K562 (cell line): Measurements from ENCODE around the gene LMBR1. TPM values are rescaled to one million over a fixed set of nuclear protein-coding genes. Genes with fewer than 3 reads are reported as not detected.

Experiments used
- ATAC-seq: fragments of 200-7000 bp; cut with Tn5 transposase; 3 replicates; pipeline ENCODE4 v1.9.1; 2020; ENCODE audit warnings: moderate library complexity
- BruUV-seq: library from RNA; stranded (reverse); fragments of 400-500 nt; replicated peaks from 2 replicates; lab custom pipeline; 2021; lab: Mats Ljungman, UMichigan
- CTCF ChIA-PET: fragments of 300-600 bp; formaldehyde crosslinking; extraction: SDS; loops from one replicate; lab custom pipeline; 2021; ENCODE audit warnings: low intra/inter-chr PET ratio; lab: Yijun Ruan, JAX
- POLR2A ChIA-PET: fragments of 300-600, 350-650 bp; sonication (Branson Sonifier 250); formaldehyde crosslinking; extraction: SDS; loops from one replicate; lab custom pipeline; 2021; ENCODE audit warnings: antibody characterized with exemption, inconsistent platforms; lab: Yijun Ruan, JAX
- DNase-seq, 4 experiments: peaks; one replicate each; pipeline versions ENCODE4 v3.0.0 to v3.0.0-alpha.2; 2011 to 2018; ENCODE audit warnings: low spot score in 3 of 4, mixed read lengths in 3 of 4; ENCODE audit errors: extremely low read depth in 1 of 4
- FAIRE-seq: peaks from 2 replicates; lab custom pipeline; 2011; peaks lifted over from hg19 to GRCh38; lab: Jason Lieb, UNC
- H2AFZ ChIP-seq: 2 replicates; pipeline ENCODE4 v1.6.0; 2011; ENCODE audit warnings: low read depth, low read length, control low read depth, inconsistent platforms
- H3K27ac ChIP-seq: fragments of 200-600 bp; 3 replicates; pipeline ENCODE4 v1.8.0; 2011; ENCODE audit warnings: low read depth, mild to moderate bottlenecking, control low read depth, inconsistent platforms, low read length, moderate library complexity, mixed read lengths; ENCODE audit errors: extremely low read depth
- H3K27me3 ChIP-seq, 2 experiments: fragments of 300-600 bp in 1 of 2; 2 replicates in 1 of 2; 3 replicates in 1 of 2; pipeline versions ENCODE4 v1.6.0 to v1.8.0; 2011; ENCODE audit warnings: inconsistent platforms in 2 of 2, low read length in 2 of 2, mild to moderate bottlenecking in 1 of 2, mixed read lengths in 1 of 2, moderate library complexity in 1 of 2; ENCODE audit not compliant: control insufficient read depth in 2 of 2, insufficient read depth in 2 of 2
- H3K36me3 ChIP-seq: fragments of 300-600 bp; 3 replicates; pipeline ENCODE4 v1.8.0; 2011; ENCODE audit warnings: mild to moderate bottlenecking, low read length, inconsistent platforms; ENCODE audit not compliant: control insufficient read depth, insufficient read depth
- H3K4me1 ChIP-seq, 2 experiments: fragments of 200-600 bp in 1 of 2; replicated peaks in 1 of 2; 2 replicates in 1 of 2; 3 replicates in 1 of 2; pipeline versions ENCODE4 v1.5.1 to v1.8.0; 2011; ENCODE audit warnings: inconsistent platforms in 2 of 2, low read length in 2 of 2, mild to moderate bottlenecking in 1 of 2, mixed read lengths in 1 of 2, moderate library complexity in 1 of 2; ENCODE audit not compliant: control insufficient read depth in 2 of 2, insufficient read depth in 2 of 2
- H3K4me2 ChIP-seq: 2 replicates; pipeline ENCODE4 v1.6.1; 2011; ENCODE audit warnings: low read length, control low read depth, inconsistent platforms, mixed read lengths; ENCODE audit not compliant: insufficient read depth
- H3K4me3 ChIP-seq: fragments of 200-600 bp; sonication (generic), shearing (Covaris generic); 2 replicates; pipeline ENCODE4 v1.5.1; 2016; ENCODE audit warnings: control low read depth, inconsistent platforms
- H3K79me2 ChIP-seq: fragments of 200-600 bp; 3 replicates; pipeline ENCODE4 v1.8.0; 2011; ENCODE audit warnings: low read length, inconsistent platforms; ENCODE audit not compliant: control insufficient read depth, insufficient read depth
- H3K9ac ChIP-seq, 2 experiments: 2 replicates each; pipeline versions ENCODE4 v1.6.0 to v1.6.1; 2011; ENCODE audit warnings: low read depth in 2 of 2, low read length in 2 of 2, control low read depth in 1 of 2, inconsistent platforms in 1 of 2, mild to moderate bottlenecking in 1 of 2, mixed read lengths in 1 of 2; ENCODE audit not compliant: insufficient read depth in 1 of 2
- H3K9me1 ChIP-seq: one replicate; pipeline ENCODE4 v1.6.0; 2011; ENCODE audit warnings: inconsistent platforms, mild to moderate bottlenecking, low read length, moderate library complexity; ENCODE audit not compliant: control insufficient read depth, insufficient read depth
- H3K9me3 ChIP-seq: replicated peaks from 2 replicates; pipeline ENCODE4 v1.5.1; 2011; ENCODE audit warnings: low read depth, low read length, inconsistent platforms; ENCODE audit not compliant: control insufficient read depth, insufficient read depth
- H4K20me1 ChIP-seq: replicated peaks from 2 replicates; pipeline ENCODE4 v1.6.1; 2011; ENCODE audit warnings: low read length, inconsistent platforms, mixed read lengths; ENCODE audit not compliant: control insufficient read depth, insufficient read depth
- ADNP ChIP-seq: fragments of 200-800 bp; sonication (Bioruptor generic); IDR thresholded peaks from 2 replicates; pipeline ENCODE4 v1.6.1; 2016; ENCODE audit warnings: missing genetic modification characterization, missing compliant biosample characterization
- CTBP1 ChIP-seq: fragments of 450-650 bp; IDR thresholded peaks from 2 replicates; pipeline ENCODE4 v1.6.1; 2016; ENCODE audit warnings: borderline replicate concordance
- EHMT2 ChIP-seq: fragments of 450-650 bp; IDR thresholded peaks from 2 replicates; pipeline ENCODE4 v1.6.1; 2018; ENCODE audit warnings: antibody characterized with exemption
- ESRRA ChIP-seq: fragments of 450-650 bp; IDR thresholded peaks from 2 replicates; pipeline ENCODE4 v1.6.1; 2014; ENCODE audit warnings: low read depth, mild to moderate bottlenecking, moderate library complexity, borderline replicate concordance
- ETV1 ChIP-seq: fragments of 450-650 bp; conservative IDR thresholded peaks from 2 replicates; pipeline ENCODE4 v1.6.1; 2016; ENCODE audit warnings: missing genetic modification characterization, control low read depth, low read depth, missing compliant biosample characterization
- GTF2A2 ChIP-seq: IDR thresholded peaks from 2 replicates; pipeline ENCODE4 v1.6.1; 2016; ENCODE audit warnings: mild to moderate bottlenecking, missing genetic modification characterization, missing compliant biosample characterization
- GTF2F1 ChIP-seq: IDR thresholded peaks from 2 replicates; pipeline ENCODE4 v1.6.1; 2011; ENCODE audit warnings: low read depth, low read length, improper control_type of control experiment
- HDAC1 ChIP-seq, 2 experiments: fragments of 450-650 bp; IDR thresholded peaks; 2 replicates each; pipeline ENCODE4 v1.6.1; 2016 to 2017; ENCODE audit warnings: inconsistent platforms in 1 of 2, mild to moderate bottlenecking in 1 of 2, moderate library complexity in 1 of 2
- IFI16 ChIP-seq: fragments of 250-450 bp; sonication (Bioruptor Pico); IDR thresholded peaks from 2 replicates; pipeline ENCODE4 v2.1.2; 2022; ENCODE audit warnings: mild to moderate bottlenecking, inconsistent platforms
- MEIS2 ChIP-seq: fragments of 450-650 bp; IDR thresholded peaks from 2 replicates; pipeline ENCODE4 v1.6.1; 2014; ENCODE audit warnings: mild to moderate bottlenecking; ENCODE audit not compliant: partially characterized antibody
- PURB ChIP-seq: sonication (generic); formaldehyde crosslinking; IDR thresholded peaks from 2 replicates; pipeline ENCODE4 v1.9.0; 2021; ENCODE audit warnings: low read depth, mild to moderate bottlenecking, missing genetic modification reagents
- SMAD4 ChIP-seq: fragments of 250-450 bp; sonication (Bioruptor Pico); conservative IDR thresholded peaks from 2 replicates; pipeline ENCODE4 v1.8.0; 2021; ENCODE audit warnings: inconsistent platforms, mild to moderate bottlenecking, moderate library complexity
- TSC22D4 ChIP-seq: fragments of 450-650 bp; IDR thresholded peaks from 2 replicates; pipeline ENCODE4 v1.6.1; 2016; ENCODE audit warnings: missing genetic modification characterization, missing biosample characterization, control low read depth
- ZKSCAN3 ChIP-seq: fragments of 250-450 bp; sonication (Bioruptor Pico); IDR thresholded peaks from 2 replicates; pipeline ENCODE4 v1.4.0; 2020
- ZNF165 ChIP-seq: fragments of 250-450 bp; sonication (Bioruptor Pico); IDR thresholded peaks from 2 replicates; pipeline ENCODE4 v1.4.0; 2020; ENCODE audit warnings: borderline replicate concordance
- ZNF354B ChIP-seq: fragments of 250-450 bp; sonication (Bioruptor Pico); IDR thresholded peaks from 2 replicates; pipeline ENCODE4 v1.4.0; 2020
- ZNF644 ChIP-seq: fragments of 200-800 bp; sonication (Bioruptor generic); IDR thresholded peaks from 2 replicates; pipeline ENCODE4 v1.6.1; 2016; ENCODE audit warnings: low read depth, missing genetic modification characterization, missing compliant biosample characterization
- WGBS: fragments of 100-300 bp; shearing (Covaris generic); methylation state at CpG from one replicate; pipeline ENCODE4 v1.1.6; 2016; ENCODE audit warnings: low coverage, mixed read lengths; ENCODE audit not compliant: insufficient coverage; ENCODE audit errors: missing lambda C conversion rate; 5-methylcytosine and 5-hydroxymethylcytosine counted together
- in situ Hi-C: fragments of 300-500 bp; cut with MboI; formaldehyde crosslinking; loops from 4 replicates; pipeline ENCODE4 v1.15.0; 2018; ENCODE audit warnings: inconsistent platforms, mixed read lengths
- intact Hi-C: fragments of 100-400 bp; cut with micrococcal nuclease; formaldehyde crosslinking; loops from 2 replicates; pipeline ENCODE4 v1.14.2; 2022
- polyA plus RNA-seq, 8 experiments: library from polyadenylated mRNA; depleted of rRNA in 4 of 8; stranded (reverse) in 5 of 8; unstranded in 3 of 8; fragments of >200 nt; fragmentation: Nextera tagmentation in 2 of 8; fragmentation: Illumina TruSeq in 1 of 8; extraction: Ambion mirVana in 2 of 8; extraction: Trizol in 1 of 8; gene quantifications; 2 replicates each; pipeline versions ENCODE4 v1.2.1 to v1.2.3, GENCODE V29; 2011 to 2014; ENCODE audit warnings: inconsistent platforms in 1 of 8, missing spikeins in 1 of 8
- total RNA-seq, 7 experiments: library from RNA; depleted of rRNA in 6 of 7; stranded (reverse); fragments of >200 nt in 6 of 7; fragmentation: Illumina TruSeq in 2 of 7; extraction: Trizol in 2 of 7; gene quantifications; 2 replicates each; pipeline versions ENCODE4 v1.2.1 to v1.2.3, GENCODE V29; 2011 to 2021; ENCODE audit warnings: low replicate concordance in 1 of 7
- TF ChIP-seq, protein P1 (sequence below): fragments of 450-650 bp; IDR thresholded peaks from 2 replicates; pipeline ENCODE4 v1.6.1; 2016
- TF ChIP-seq, protein P2 (sequence below): sonication (generic); formaldehyde crosslinking; IDR thresholded peaks from 2 replicates; pipeline ENCODE4 v1.8.1; 2023; ENCODE audit warnings: mild to moderate bottlenecking, missing genetic modification reagents

LMBR1 gene
- total and polyA plus RNA-seq, 9 of the 15 experiments (the other 6 are each of a cell fraction or from before 2014, with no cell fraction given) = 7.7 to 90.0 (median 59.9) TPM

DNA sequence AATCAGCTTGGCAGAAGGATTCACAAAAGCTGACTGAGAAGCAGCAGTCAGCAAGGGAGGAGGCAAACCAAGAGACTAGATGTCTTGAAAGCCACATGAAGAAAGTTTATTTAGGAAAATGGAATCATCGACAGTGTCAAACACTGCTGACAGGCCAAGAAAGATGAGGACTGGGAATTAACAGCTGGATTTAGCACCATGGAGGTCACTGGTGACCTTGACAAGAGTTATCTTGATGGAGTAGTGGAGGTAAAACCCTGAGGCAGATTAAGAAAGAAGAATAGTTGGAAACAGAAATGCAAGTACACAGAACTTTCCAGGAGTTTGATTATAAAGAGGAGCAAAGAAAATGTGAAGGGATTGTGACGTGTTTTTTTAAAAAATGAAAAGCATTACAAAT is 51.5 kb downstream of the LMBR1 start:
- BruUV-seq = no TSS peak
- Histone ChIP-seq H3K27ac (peak overlapping the region; percentile 77; the same call in 2 of the 3 replicates), H3K4me2 (peak overlapping the region; percentile 75; the same call in 1 of the 2 replicates), H3K4me1 (peaks cover 27 to 36% of the 10 kb centered on the region in 2 experiments), H3K79me2 (peaks cover 79% of the 10 kb centered on the region), H4K20me1 (no peaks in the 10 kb centered on the region), H3K9me3 (no peaks in the 10 kb centered on the region), H3K27me3 (no peaks in the 10 kb centered on the region), H2AFZ (no peak overlapping the region), H3K9ac (peak overlapping the region in 1 of 2 experiments; percentile 56; a peak in 1 of 4 replicates), H3K9me1 (no peaks in the 10 kb centered on the region), H3K4me3 (no peak overlapping the region), H3K36me3 (peaks cover 9% of the 10 kb centered on the region)
- WGBS = 21% methylated on average over 2 of the region's 2 CpGs
- peak; percentile 46 for FAIRE-seq
- no peak for DNase-seq
- ChIA-PET POLR2A (interaction anchor here (0.7 to 2.3 kb wide), 2 partner anchors 13 to 119 kb away, joined by 3 to 21 read pairs; no protein-coding TSS in a partner anchor), CTCF (interaction anchor here (0.5 kb wide), 1 partner anchor 262 kb away, joined by 3 read pairs; no protein-coding TSS in a partner anchor)
- in situ Hi-C loops (no loop called here), intact Hi-C loops (no loop called here)
- ATAC-seq = 0 out of 3 replicates have a peak, but pooled peaks have one; percentile 10
- TF ChIP-seq ESRRA (peak; percentile 97), ZKSCAN3 (CRISPR knock-in tag) (no peak), ETV1 (tag) (no peak), MEIS2 (peak; percentile 48), ZNF165 (CRISPR knock-in tag) (peak; percentile 72; the same call in 1 of the 2 replicates), ZNF644 (tag) (no peak), EHMT2 (no peak; the same call in 1 of the 2 replicates), GTF2F1 (no peak), HDAC1 (IDR thresholded peaks at IDR 0.05) (no peak), SMAD4 (CRISPR knock-in tag) (0 out of 2 replicates have a peak, but pooled peaks have one; percentile 23), ADNP (tag) (0 out of 2 replicates have a peak, but pooled peaks have one; percentile 9), ZNF354B (no peak), CTBP1 (0 out of 2 replicates have a peak, but pooled peaks have one; percentile 17), PURB (no peak), TSC22D4 (tag) (no peak), IFI16 (CRISPR knock-in tag) (no peak), GTF2A2 (tag) (no peak)
- TF ChIP-seq, protein P1, sequence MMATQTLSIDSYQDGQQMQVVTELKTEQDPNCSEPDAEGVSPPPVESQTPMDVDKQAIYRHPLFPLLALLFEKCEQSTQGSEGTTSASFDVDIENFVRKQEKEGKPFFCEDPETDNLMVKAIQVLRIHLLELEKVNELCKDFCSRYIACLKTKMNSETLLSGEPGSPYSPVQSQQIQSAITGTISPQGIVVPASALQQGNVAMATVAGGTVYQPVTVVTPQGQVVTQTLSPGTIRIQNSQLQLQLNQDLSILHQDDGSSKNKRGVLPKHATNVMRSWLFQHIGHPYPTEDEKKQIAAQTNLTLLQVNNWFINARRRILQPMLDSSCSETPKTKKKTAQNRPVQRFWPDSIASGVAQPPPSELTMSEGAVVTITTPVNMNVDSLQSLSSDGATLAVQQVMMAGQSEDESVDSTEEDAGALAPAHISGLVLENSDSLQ = peak; percentile 58
- TF ChIP-seq, protein P2, sequence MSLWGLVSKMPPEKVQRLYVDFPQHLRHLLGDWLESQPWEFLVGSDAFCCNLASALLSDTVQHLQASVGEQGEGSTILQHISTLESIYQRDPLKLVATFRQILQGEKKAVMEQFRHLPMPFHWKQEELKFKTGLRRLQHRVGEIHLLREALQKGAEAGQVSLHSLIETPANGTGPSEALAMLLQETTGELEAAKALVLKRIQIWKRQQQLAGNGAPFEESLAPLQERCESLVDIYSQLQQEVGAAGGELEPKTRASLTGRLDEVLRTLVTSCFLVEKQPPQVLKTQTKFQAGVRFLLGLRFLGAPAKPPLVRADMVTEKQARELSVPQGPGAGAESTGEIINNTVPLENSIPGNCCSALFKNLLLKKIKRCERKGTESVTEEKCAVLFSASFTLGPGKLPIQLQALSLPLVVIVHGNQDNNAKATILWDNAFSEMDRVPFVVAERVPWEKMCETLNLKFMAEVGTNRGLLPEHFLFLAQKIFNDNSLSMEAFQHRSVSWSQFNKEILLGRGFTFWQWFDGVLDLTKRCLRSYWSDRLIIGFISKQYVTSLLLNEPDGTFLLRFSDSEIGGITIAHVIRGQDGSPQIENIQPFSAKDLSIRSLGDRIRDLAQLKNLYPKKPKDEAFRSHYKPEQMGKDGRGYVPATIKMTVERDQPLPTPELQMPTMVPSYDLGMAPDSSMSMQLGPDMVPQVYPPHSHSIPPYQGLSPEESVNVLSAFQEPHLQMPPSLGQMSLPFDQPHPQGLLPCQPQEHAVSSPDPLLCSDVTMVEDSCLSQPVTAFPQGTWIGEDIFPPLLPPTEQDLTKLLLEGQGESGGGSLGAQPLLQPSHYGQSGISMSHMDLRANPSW (CRISPR knock-in tag) = no peak
